ENCODE data around the gene EP400.

DNA sequence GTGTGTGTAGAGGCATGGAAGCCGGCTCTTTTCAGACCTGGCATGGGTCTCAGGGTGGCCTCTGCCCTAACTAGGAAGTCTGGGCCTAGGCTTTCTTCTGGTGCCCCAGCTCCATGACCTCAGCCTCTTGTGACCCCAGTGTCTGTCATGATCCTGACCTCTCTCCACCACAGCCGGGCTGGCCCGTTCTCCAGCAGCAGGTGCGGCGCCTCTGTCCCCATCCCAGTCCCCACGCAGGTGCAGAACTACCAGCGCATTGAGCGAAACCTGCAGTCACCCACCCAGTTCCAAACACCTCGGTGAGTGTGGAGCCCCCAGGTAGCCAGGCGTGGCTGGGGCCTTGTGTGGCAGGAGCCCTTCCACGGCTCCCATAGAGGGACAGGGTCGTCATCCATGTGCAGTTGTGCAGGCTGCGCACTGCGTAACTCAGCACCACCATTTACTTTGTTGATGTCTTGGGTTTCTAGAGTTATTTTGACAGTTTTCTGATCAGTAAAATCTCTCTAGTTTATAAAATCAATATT lies 35.5 kb upstream of the EP400 start:
- TF ChIP-seq BHLHE40 (IDR thresholded peaks at IDR 0.05; ENCODE audit: borderline replicate concordance): no peak
- TF ChIP-seq SP1 (IDR thresholded peaks at IDR 0.05): no peak
